ENCODE results near the gene LPO.

LPO gene

GRCh38 chr17:58303971-58304749 lies 65.8 kb downstream of the LPO start:
- peak; percentile 44 for DNase-seq (ENCODE audit: low read depth)
- H3K4me3 ChIP-seq (replicated peaks; ENCODE audit: low read depth, low read length), result no peak overlapping the region
- TF ChIP-seq CTCF (IDR thresholded peaks at IDR 0.05; ENCODE audit: low read length, missing control alignments), result peak; percentile 80

- no peak for DNase-seq (ENCODE audit: low read depth)
- H3K4me3 ChIP-seq (replicated peaks; ENCODE audit: low read depth, low read length), result no peak overlapping the region
- TF ChIP-seq CTCF (IDR thresholded peaks at IDR 0.05; ENCODE audit: low read length, missing control alignments), result no peak
Observed at GRCh38 chr17:58304750-58305486, 66.5 kb downstream of the LPO start.

- DNase-seq (ENCODE audit: low read depth), result no peak
- no peak overlapping the region for H3K4me3 ChIP-seq (replicated peaks; ENCODE audit: low read depth, low read length)
- no peak for TF ChIP-seq CTCF (IDR thresholded peaks at IDR 0.05; ENCODE audit: low read length, missing control alignments)
Observed at GRCh38 chr17:58305626-58306025, 67.2 kb downstream of the LPO start.

GRCh38 chr17:58306131-58306951 lies 68.0 kb downstream of the LPO start:
- no peak for TF ChIP-seq CTCF (IDR thresholded peaks at IDR 0.05; ENCODE audit: low read length, missing control alignments)
- H3K4me3 ChIP-seq (replicated peaks; ENCODE audit: low read depth, low read length), result no peak overlapping the region
- DNase-seq (ENCODE audit: low read depth), result no peak

- no peak for TF ChIP-seq CTCF (IDR thresholded peaks at IDR 0.05; ENCODE audit: low read length, missing control alignments)
- no peak for DNase-seq (ENCODE audit: low read depth)
- no peak overlapping the region for H3K4me3 ChIP-seq (replicated peaks; ENCODE audit: low read depth, low read length)
Observed at GRCh38 chr17:58307468-58308172, 69.2 kb downstream of the LPO start.

GRCh38 chr17:58308173-58308984 lies 70.0 kb downstream of the LPO start:
- TF ChIP-seq CTCF (IDR thresholded peaks at IDR 0.05; ENCODE audit: low read length, missing control alignments), result peak; percentile 27
- DNase-seq (ENCODE audit: low read depth), result no peak
- H3K4me3 ChIP-seq (replicated peaks; ENCODE audit: low read depth, low read length), result no peak overlapping the region
